IPS DF 6.9 (cell line): Measurements from ENCODE around the gene CA6.
"Not testable (repeated sequence)": the region's sequence is repeated elsewhere in the genome, so short reads cannot be mapped to it uniquely, and the experiment has no call there.

ENCODE experiments used
- DNase-seq: peaks from one replicate; pipeline ENCODE4 v3.0.0-alpha.2; 2013; ENCODE audit warnings: low read depth, low spot score
- H3K27ac ChIP-seq: one replicate; pipeline ENCODE4 v1.5.1; 2013; ENCODE audit warnings: low read length, control low read depth
- H3K27me3 ChIP-seq: 2 replicates; pipeline ENCODE4 v1.6.1; 2013; ENCODE audit warnings: mild to moderate bottlenecking, low read length; ENCODE audit not compliant: control insufficient read depth, insufficient read depth
- H3K36me3 ChIP-seq: 2 replicates; pipeline ENCODE4 v1.6.1; 2013; ENCODE audit warnings: low read length; ENCODE audit not compliant: control insufficient read depth, insufficient read depth
- H3K4me1 ChIP-seq: 2 replicates; pipeline ENCODE4 v1.6.1; 2013; ENCODE audit warnings: low read length; ENCODE audit not compliant: control insufficient read depth, insufficient read depth
- H3K4me3 ChIP-seq: 2 replicates; pipeline ENCODE4 v1.5.1; 2013; ENCODE audit warnings: mild to moderate bottlenecking, low read length
- H3K9me3 ChIP-seq: 2 replicates; pipeline ENCODE4 v1.6.1; 2013; ENCODE audit warnings: low read length, inconsistent platforms; ENCODE audit not compliant: control insufficient read depth, insufficient read depth
- WGBS: extraction: QIAGEN DNeasy Blood & Tissue Kit; methylation state at CpG from one replicate; pipeline ENCODE4 v1.1.7; 2013; ENCODE audit warnings: mixed read lengths, missing lambda C conversion rate; ENCODE audit not compliant: insufficient read length, insufficient coverage; 5-methylcytosine and 5-hydroxymethylcytosine counted together

Gene CA6

DNA sequence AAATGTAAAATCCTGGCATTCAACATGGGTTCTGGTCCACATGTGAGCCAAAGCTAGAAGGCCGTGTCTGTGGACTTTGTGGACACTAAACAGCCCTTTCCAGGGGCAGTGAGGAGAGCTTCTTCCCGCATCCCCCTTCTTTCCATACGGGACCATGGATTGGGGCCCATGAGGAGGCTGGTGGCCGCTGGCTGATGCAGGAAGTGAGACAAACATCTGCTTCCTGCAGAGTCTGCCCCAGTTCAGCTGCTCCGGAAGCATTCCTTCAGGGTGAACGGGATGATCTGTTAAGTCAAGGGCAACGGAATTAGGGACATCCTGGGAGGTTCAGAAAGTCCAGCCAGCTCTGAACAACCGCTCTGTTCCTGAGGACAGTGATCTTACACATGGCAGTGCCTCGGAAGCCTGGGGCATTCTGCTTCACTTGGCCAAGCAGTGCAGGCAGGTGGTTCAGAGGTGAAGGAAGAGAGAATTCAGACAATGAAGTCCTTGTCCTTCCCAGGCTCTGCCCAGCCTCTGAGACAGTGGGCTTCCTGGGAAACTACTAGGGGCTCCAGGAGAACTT lies 1.5 kb downstream of the CA6 start:
- Histone ChIP-seq H3K9me3 (no peaks in the 10 kb centered on the region), H3K27me3 (no peaks in the 10 kb centered on the region), H3K4me1 (peaks cover 8% of the 10 kb centered on the region), H3K4me3 (no peak overlapping the region), H3K27ac (no peak overlapping the region), H3K36me3 (no peaks in the 10 kb centered on the region)
- WGBS = no CpG with 5 or more reads among the region's 9 CpGs
- no peak for DNase-seq

DNA sequence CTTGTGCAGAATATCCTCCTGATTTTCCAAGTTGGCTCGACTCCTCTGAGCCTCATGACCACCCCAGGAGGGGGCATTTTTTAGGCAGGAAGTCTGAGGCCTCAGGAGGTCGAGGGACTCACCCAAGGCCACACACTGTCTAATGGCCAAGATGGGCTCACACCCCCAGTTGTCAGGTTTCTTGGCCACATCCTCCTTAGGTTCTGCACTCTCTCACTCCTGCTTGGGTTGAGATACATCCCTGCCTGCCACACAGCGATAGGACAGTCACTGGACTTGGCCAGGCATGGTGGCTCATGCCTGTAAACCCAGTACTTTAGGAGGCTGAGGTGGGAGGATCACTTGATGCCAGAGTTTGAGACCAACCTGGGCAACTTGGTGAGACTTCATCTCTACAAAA lies 4.6 kb downstream of the CA6 start:
- H3K9me3 ChIP-seq = no peaks in the 10 kb centered on the region
- H3K27ac ChIP-seq = no peak overlapping the region
- no peaks in the 10 kb centered on the region for H3K36me3 ChIP-seq
- no peak overlapping the region for H3K4me3 ChIP-seq
- no peak for DNase-seq
- H3K27me3 ChIP-seq = no peaks in the 10 kb centered on the region
- H3K4me1 ChIP-seq = no peaks in the 10 kb centered on the region
- no CpG with 5 or more reads among the region's 3 CpGs for WGBS

- Histone ChIP-seq H3K9me3 (no peaks in the 10 kb centered on the region), H3K4me1 (no peaks in the 10 kb centered on the region)
- WGBS = no CpG with 5 or more reads among the region's 6 CpGs
Measured at GRCh38 chr1:8951231-8951630, 5.6 kb downstream of the CA6 start.

DNA sequence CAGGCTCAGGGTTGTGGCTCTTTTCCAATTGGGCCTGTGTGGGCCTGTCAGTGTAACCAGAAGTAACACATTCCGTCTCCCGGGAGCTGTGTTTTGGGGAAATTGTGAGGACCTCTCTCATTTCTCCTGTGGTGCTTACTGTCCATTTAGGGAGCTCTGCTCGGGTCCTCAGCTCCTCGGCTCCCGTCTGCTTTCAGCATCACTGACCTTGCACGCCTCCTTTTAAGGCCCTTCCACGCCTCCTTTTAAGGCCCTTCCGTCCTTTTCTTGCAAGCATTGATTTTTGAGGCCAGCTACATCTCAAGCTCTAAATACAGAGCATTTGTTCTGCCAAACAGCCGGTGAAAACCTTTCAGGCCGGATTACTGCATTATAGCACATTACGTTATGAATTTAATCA lies 9.7 kb downstream of the CA6 start:
- H3K4me3 ChIP-seq = no peak overlapping the region
- H3K36me3 ChIP-seq = no peaks in the 10 kb centered on the region
- H3K4me1 ChIP-seq = no peaks in the 10 kb centered on the region
- DNase-seq = no peak
- no peaks in the 10 kb centered on the region for H3K9me3 ChIP-seq
- no CpG with 5 or more reads among the region's 11 CpGs for WGBS
- no peaks in the 10 kb centered on the region for H3K27me3 ChIP-seq
- no peak overlapping the region for H3K27ac ChIP-seq

More at GRCh38 chr1:8951231-8951630, 5.6 kb downstream of the CA6 start:
- Histone ChIP-seq H3K36me3 (no peaks in the 10 kb centered on the region), H3K27ac (no peak overlapping the region), H3K4me3 (no peak overlapping the region), H3K27me3 (no peaks in the 10 kb centered on the region)
- DNase-seq = no peak

- Histone ChIP-seq H3K9me3 (no peaks in the 10 kb centered on the region), H3K4me3 (no peak overlapping the region), H3K27ac (no peak overlapping the region), H3K36me3 (no peaks in the 10 kb centered on the region), H3K4me1 (no peaks in the 10 kb centered on the region), H3K27me3 (no peaks in the 10 kb centered on the region)
- no CpG with 5 or more reads among the region's 17 CpGs for WGBS
- no peak for DNase-seq
Measured at GRCh38 chr1:8956461-8957349, 11.0 kb downstream of the CA6 start.

- Histone ChIP-seq H3K27ac (no peak overlapping the region), H3K36me3 (no peaks in the 10 kb centered on the region), H3K9me3 (no peaks in the 10 kb centered on the region), H3K27me3 (no peaks in the 10 kb centered on the region), H3K4me3 (no peak overlapping the region), H3K4me1 (no peaks in the 10 kb centered on the region)
- WGBS = no CpG with 5 or more reads among the region's 13 CpGs
- peak; percentile 76 for DNase-seq
Measured at GRCh38 chr1:8962812-8963530, 17.3 kb downstream of the CA6 start.

DNA sequence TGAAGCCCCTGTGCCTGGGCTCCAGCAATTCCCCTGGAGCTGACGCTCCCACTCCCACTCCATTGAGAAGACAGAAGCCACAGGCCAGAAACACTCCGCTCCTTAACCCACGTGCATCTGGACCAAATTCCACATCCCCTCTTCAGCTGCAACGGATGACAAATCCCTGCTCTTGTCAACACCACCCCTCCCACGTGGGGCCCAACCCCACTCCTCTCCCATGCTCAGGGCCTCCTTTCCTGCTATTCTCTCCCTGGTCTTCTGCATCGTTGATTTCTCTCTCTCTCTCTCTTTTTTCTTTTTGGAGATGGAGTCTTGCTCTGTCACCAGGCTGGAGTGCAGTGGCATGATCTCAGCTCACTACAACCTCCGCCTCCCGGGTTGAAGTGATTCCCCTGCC lies 18.3 kb downstream of the CA6 start:
- Histone ChIP-seq H3K27ac (no peak overlapping the region), H3K36me3 (no peaks in the 10 kb centered on the region), H3K4me3 (no peak overlapping the region), H3K4me1 (no peaks in the 10 kb centered on the region), H3K27me3 (no peaks in the 10 kb centered on the region), H3K9me3 (no peaks in the 10 kb centered on the region)
- no peak for DNase-seq
- WGBS = no CpG with 5 or more reads among the region's 8 CpGs

GRCh38 chr1:8965121-8965820 lies 19.6 kb downstream of the CA6 start:
- WGBS = no CpG with 5 or more reads among the region's 16 CpGs
- no peak overlapping the region for H3K27ac ChIP-seq
- no peaks in the 10 kb centered on the region for H3K36me3 ChIP-seq
- no peaks in the 10 kb centered on the region for H3K4me1 ChIP-seq
- H3K9me3 ChIP-seq = no peaks in the 10 kb centered on the region
- DNase-seq = no peak
- no peaks in the 10 kb centered on the region for H3K27me3 ChIP-seq
- H3K4me3 ChIP-seq = no peak overlapping the region

GRCh38 chr1:8966606-8967005 lies 20.9 kb downstream of the CA6 start:
- DNase-seq = no peak
- no peaks in the 10 kb centered on the region for H3K27me3 ChIP-seq
- H3K4me1 ChIP-seq = no peaks in the 10 kb centered on the region
- WGBS = no CpG with 5 or more reads among the region's 4 CpGs
- H3K36me3 ChIP-seq = no peaks in the 10 kb centered on the region
- no peaks in the 10 kb centered on the region for H3K9me3 ChIP-seq
- no peak overlapping the region for H3K27ac ChIP-seq
- no peak overlapping the region for H3K4me3 ChIP-seq

DNA sequence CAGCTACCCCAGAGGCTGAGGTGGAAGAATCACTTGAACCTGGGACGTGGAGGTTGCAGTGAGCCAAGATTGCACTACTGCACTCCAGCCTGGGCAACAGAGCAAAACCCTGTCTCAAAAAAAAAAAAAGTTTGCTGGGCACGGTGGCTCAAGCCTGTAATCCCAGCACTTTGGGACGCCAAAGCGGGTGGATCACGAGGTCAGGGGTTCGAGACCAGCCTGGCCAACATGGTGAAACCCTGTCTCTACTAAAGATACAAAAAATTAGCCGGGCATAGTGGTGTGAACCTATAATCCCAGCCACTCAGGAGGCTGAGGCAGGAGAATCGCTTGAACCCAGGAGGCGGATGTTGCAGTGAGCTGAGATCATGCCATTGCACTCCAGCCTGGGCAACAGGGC lies 23.2 kb downstream of the CA6 start:
- not testable (repeated sequence) for DNase-seq, H3K27me3 ChIP-seq, H3K27ac ChIP-seq, H3K36me3 ChIP-seq, H3K9me3 ChIP-seq, H3K4me3 ChIP-seq, H3K4me1 ChIP-seq
- WGBS = no CpG with 5 or more reads among the region's 9 CpGs
